ENCODE measurements around the gene RIPK3.
"Not testable (repeated sequence)": the region's sequence is repeated elsewhere in the genome, so short reads cannot be mapped to it uniquely, and the experiment has no call there.

Gene RIPK3

DNA sequence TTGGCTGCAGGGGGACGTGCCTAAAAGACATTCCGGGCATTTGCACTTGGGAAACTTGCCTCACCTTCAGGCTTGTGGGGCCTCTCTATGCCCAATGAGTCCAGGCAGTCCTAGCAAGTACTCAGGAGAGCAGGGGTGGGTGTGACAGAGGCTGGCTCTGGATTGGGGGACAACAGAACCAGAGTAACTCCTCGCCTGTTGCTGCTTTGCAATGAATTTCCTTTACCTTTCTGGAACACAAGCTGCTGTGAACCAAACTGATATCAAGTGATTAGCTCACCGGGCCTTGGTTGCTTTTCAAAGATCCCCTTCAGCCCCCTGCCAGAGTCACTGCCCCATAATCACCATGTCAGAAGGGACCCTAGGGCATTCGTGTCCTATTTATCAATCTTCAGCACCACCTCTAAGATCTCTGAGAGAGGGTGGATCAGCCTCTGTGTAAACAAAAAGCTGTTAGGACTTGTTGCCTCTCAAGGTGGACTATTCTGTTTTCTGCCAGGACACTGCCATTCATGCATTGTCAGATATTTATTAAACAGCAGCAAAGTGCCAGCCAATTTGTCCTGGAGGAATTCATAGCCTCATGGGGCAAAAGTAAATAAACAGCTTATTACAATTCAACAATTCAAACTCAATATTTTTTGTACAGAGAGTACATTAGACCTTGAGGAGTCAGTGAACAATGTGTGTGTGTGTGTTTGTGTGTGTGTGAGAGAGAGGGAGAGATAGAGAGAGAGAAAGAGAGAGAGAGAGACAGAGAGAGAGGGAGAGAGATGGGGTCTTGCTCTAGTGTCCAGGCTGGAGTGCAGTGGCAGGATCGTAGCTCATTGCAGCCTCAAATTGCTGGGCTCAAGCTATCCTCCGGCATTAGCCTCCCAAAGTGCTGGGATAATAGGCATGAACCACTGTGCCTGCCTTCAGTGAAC is 39.5 kb upstream of the RIPK3 start:
- no peaks in the 10 kb centered on the region for H3K36me3 ChIP-seq (ENCODE audit: control insufficient read depth, insufficient read depth, low read length)
- no peaks in the 10 kb centered on the region for H3K9me3 ChIP-seq (ENCODE audit: control insufficient read depth, insufficient read depth, low read length)
- H3K27me3 ChIP-seq (ENCODE audit: control insufficient read depth, insufficient read depth, low read length), result no peaks in the 10 kb centered on the region
- H3K4me1 ChIP-seq (ENCODE audit: control insufficient read depth, insufficient read depth, low read length), result peaks cover 14% of the 10 kb centered on the region
- no peak overlapping the region for H3K9ac ChIP-seq (ENCODE audit: low read depth, low read length)
- no peak overlapping the region for H3K4me3 ChIP-seq (ENCODE audit: low read depth, low read length)

DNA sequence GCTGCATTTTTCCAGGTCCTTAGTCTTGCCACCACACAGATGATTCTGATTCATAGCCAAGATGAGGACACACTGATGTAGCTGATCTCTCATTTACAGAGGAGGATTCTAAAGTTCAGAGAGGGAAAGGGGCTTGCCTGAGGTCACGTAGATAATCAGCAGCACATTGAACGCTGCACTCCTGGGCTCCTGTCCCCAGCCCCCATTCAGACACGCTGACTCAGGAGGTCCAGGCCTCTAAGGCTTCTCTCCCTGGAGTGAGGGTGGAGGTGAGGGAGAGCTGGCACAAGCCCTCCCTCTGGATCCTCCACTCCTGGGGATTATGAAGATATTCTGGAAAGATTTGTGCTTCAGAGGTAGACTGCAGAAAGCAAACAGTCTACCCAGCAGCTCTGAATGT is 38.5 kb upstream of the RIPK3 start:
- H3K9ac ChIP-seq (ENCODE audit: low read depth, low read length), result no peak overlapping the region
- H3K9me3 ChIP-seq (ENCODE audit: control insufficient read depth, insufficient read depth, low read length), result no peaks in the 10 kb centered on the region
- peaks cover 14% of the 10 kb centered on the region for H3K4me1 ChIP-seq (ENCODE audit: control insufficient read depth, insufficient read depth, low read length)
- no peak overlapping the region for H3K4me3 ChIP-seq (ENCODE audit: low read depth, low read length)
- H3K36me3 ChIP-seq (ENCODE audit: control insufficient read depth, insufficient read depth, low read length), result peaks cover 6% of the 10 kb centered on the region
- H3K27me3 ChIP-seq (ENCODE audit: control insufficient read depth, insufficient read depth, low read length), result no peaks in the 10 kb centered on the region

GRCh38 chr14:24377657-24378056 is 37.9 kb upstream of the RIPK3 start:
- Histone ChIP-seq H3K9me3 (ENCODE audit: control insufficient read depth, insufficient read depth, low read length) (no peaks in the 10 kb centered on the region), H3K36me3 (ENCODE audit: control insufficient read depth, insufficient read depth, low read length) (peaks cover 11% of the 10 kb centered on the region), H3K9ac (ENCODE audit: low read depth, low read length) (no peak overlapping the region), H3K27me3 (ENCODE audit: control insufficient read depth, insufficient read depth, low read length) (no peaks in the 10 kb centered on the region), H3K4me3 (ENCODE audit: low read depth, low read length) (peak overlapping the region; percentile 18), H3K4me1 (ENCODE audit: control insufficient read depth, insufficient read depth, low read length) (peaks cover 14% of the 10 kb centered on the region)

DNA sequence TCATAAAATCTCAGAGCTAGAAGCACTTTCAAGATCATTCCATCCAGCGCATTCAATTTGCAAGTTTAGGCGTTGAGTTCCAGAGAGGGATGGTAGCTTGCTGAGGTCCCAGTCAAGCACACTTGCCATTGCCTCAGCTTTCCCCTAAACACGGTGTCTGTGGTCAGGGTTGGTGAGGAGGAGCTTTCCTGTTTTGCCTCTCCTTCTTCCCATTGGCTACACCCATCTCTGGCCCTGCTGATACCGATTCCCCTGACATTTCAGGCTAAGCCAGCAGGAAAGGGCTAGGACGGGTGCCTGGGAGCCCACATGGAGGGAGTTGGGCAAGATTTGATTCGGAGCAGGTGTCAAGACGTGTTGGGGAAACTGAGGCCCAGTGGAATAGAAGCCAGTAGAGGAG is 37.3 kb upstream of the RIPK3 start:
- peak overlapping the region; percentile 45 for H3K4me3 ChIP-seq (ENCODE audit: low read depth, low read length)
- no peaks in the 10 kb centered on the region for H3K9me3 ChIP-seq (ENCODE audit: control insufficient read depth, insufficient read depth, low read length)
- peaks cover 14% of the 10 kb centered on the region for H3K36me3 ChIP-seq (ENCODE audit: control insufficient read depth, insufficient read depth, low read length)
- H3K4me1 ChIP-seq (ENCODE audit: control insufficient read depth, insufficient read depth, low read length), result peaks cover 14% of the 10 kb centered on the region
- no peak overlapping the region for H3K9ac ChIP-seq (ENCODE audit: low read depth, low read length)
- no peaks in the 10 kb centered on the region for H3K27me3 ChIP-seq (ENCODE audit: control insufficient read depth, insufficient read depth, low read length)

DNA sequence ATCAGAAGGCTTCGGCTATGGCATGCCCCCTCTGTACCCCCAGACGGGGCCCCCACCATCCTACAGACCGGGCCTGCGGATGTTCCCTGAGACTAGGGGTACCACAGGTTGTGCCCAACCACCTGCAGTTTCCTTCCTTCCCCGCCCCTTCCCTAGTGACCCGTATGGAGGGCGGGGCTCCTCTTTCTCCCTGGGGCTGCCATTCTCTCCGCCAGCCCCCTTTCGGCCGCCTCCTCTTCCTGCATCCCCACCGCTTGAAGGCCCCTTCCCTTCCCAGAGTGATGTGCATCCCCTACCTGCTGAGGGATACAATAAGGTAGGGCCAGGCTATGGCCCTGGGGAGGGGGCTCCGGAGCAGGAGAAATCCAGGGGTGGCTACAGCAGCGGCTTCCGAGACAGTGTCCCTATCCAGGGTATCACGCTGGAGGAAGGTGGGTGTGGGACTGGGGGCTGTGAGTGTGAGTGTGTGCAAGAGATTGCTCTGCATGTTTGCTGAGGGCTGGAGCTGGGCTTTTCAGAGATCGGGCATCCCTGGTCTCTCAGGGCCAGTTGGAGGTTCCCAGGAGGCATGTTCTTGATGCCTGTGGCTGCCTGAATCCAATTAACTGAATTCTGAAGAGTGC is 36.8 kb upstream of the RIPK3 start:
- H3K4me3 ChIP-seq (ENCODE audit: low read depth, low read length), result peak overlapping the region; percentile 45
- no peaks in the 10 kb centered on the region for H3K27me3 ChIP-seq (ENCODE audit: control insufficient read depth, insufficient read depth, low read length)
- H3K36me3 ChIP-seq (ENCODE audit: control insufficient read depth, insufficient read depth, low read length), result peaks cover 14% of the 10 kb centered on the region
- no peak overlapping the region for H3K9ac ChIP-seq (ENCODE audit: low read depth, low read length)
- no peaks in the 10 kb centered on the region for H3K9me3 ChIP-seq (ENCODE audit: control insufficient read depth, insufficient read depth, low read length)
- peaks cover 14% of the 10 kb centered on the region for H3K4me1 ChIP-seq (ENCODE audit: control insufficient read depth, insufficient read depth, low read length)

DNA sequence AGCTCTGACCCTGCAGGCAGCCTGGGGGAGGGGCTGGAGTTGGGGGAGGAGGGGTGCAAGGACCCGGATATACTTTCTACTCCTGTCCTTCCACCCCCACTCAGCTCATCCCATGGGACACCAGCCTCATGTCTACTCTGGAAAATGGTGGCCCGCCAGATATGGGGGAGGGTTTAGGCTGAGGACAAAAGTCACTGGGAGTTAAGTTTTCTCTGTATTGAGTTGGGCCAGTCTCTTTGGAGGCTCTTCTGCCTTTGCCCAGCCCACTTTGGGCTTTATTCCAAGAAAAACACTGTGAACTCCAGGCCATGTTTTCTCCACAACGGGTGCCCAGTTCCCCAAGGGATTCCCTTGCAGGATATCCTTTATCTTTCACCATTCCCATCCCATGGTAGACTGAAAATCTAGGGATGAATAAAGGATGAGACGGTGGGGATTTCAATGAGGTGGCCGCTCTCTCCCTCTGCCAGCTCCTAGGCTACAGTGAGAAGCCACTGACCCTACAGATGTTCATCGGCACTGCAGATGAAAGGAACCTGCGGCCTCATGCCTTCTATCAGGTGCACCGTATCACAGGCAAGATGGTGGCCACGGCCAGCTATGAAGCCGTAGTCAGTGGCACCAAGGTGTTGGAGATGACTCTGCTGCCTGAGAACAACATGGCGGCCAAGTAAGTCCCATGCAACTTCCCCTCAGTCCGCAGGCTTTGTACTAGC is 33.1 kb upstream of the RIPK3 start:
- Histone ChIP-seq H3K4me3 (ENCODE audit: low read depth, low read length) (no peak overlapping the region), H3K27me3 (ENCODE audit: control insufficient read depth, insufficient read depth, low read length) (no peaks in the 10 kb centered on the region), H3K4me1 (ENCODE audit: control insufficient read depth, insufficient read depth, low read length) (peaks cover 10% of the 10 kb centered on the region), H3K9ac (ENCODE audit: low read depth, low read length) (no peak overlapping the region), H3K9me3 (ENCODE audit: control insufficient read depth, insufficient read depth, low read length) (no peaks in the 10 kb centered on the region), H3K36me3 (ENCODE audit: control insufficient read depth, insufficient read depth, low read length) (peaks cover 14% of the 10 kb centered on the region)

DNA sequence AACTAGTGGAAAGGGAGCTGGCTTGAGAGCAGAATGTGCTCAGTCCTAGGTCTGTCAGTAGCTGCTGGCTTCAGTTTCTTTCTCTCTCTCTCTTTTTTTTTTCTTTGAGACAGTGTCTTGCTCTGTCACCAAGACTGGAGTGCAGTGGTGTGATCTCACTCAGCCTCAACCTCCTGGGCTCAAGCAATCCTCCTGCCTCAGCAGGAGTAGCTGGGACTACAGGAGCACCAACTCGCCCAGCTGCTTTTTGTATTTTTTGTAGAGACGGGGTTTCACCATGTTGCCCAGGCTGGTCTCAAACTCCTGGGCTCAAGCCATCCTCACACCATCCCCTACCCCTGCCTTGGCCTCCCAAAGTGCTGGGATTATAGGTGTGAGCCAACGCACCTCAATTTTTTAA is 31.8 kb upstream of the RIPK3 start:
- not testable (repeated sequence) for H3K9ac ChIP-seq (ENCODE audit: low read depth, low read length); H3K27me3 ChIP-seq (ENCODE audit: control insufficient read depth, insufficient read depth, low read length); H3K4me1 ChIP-seq (ENCODE audit: control insufficient read depth, insufficient read depth, low read length); H3K9me3 ChIP-seq (ENCODE audit: control insufficient read depth, insufficient read depth, low read length); H3K4me3 ChIP-seq (ENCODE audit: low read depth, low read length)
- peaks cover 14% of the 10 kb centered on the region for H3K36me3 ChIP-seq (ENCODE audit: control insufficient read depth, insufficient read depth, low read length)

DNA sequence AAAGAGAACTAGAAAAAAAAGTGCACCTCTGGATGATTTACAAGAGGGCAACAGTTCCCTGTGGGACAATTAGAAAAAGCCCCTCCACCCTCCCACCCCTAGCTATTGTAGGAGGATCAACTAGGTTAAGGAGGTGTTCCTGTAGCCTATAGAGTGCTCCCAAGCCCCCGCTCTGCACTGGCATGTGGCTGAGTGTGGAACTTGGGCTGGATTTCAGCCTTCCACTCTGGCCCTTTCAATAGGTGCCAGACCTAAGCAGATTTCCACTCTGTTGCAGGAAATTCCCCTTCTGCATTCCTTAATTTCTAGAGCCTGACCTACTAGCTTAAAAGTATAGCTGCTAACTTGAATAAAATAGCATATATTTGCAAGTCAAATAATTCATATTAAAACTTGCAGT is 31.0 kb upstream of the RIPK3 start:
- H3K9me3 ChIP-seq (ENCODE audit: control insufficient read depth, insufficient read depth, low read length), result no peaks in the 10 kb centered on the region
- H3K4me1 ChIP-seq (ENCODE audit: control insufficient read depth, insufficient read depth, low read length), result peaks cover 3% of the 10 kb centered on the region
- no peak overlapping the region for H3K4me3 ChIP-seq (ENCODE audit: low read depth, low read length)
- H3K27me3 ChIP-seq (ENCODE audit: control insufficient read depth, insufficient read depth, low read length), result no peaks in the 10 kb centered on the region
- H3K36me3 ChIP-seq (ENCODE audit: control insufficient read depth, insufficient read depth, low read length), result peaks cover 14% of the 10 kb centered on the region
- H3K9ac ChIP-seq (ENCODE audit: low read depth, low read length), result no peak overlapping the region

- no peaks in the 10 kb centered on the region for H3K27me3 ChIP-seq (ENCODE audit: control insufficient read depth, insufficient read depth, low read length)
- no peak overlapping the region for H3K4me3 ChIP-seq (ENCODE audit: low read depth, low read length)
- H3K4me1 ChIP-seq (ENCODE audit: control insufficient read depth, insufficient read depth, low read length), result peaks cover 5% of the 10 kb centered on the region
- H3K36me3 ChIP-seq (ENCODE audit: control insufficient read depth, insufficient read depth, low read length), result peaks cover 14% of the 10 kb centered on the region
- H3K9ac ChIP-seq (ENCODE audit: low read depth, low read length), result no peak overlapping the region
- no peaks in the 10 kb centered on the region for H3K9me3 ChIP-seq (ENCODE audit: control insufficient read depth, insufficient read depth, low read length)
Observed at GRCh38 chr14:24369907-24370687, 30.3 kb upstream of the RIPK3 start.

- peaks cover 5% of the 10 kb centered on the region for H3K4me1 ChIP-seq (ENCODE audit: control insufficient read depth, insufficient read depth, low read length)
- H3K27me3 ChIP-seq (ENCODE audit: control insufficient read depth, insufficient read depth, low read length), result no peaks in the 10 kb centered on the region
- H3K9ac ChIP-seq (ENCODE audit: low read depth, low read length), result no peak overlapping the region
- H3K4me3 ChIP-seq (ENCODE audit: low read depth, low read length), result peak overlapping the region; percentile 74
- H3K9me3 ChIP-seq (ENCODE audit: control insufficient read depth, insufficient read depth, low read length), result no peaks in the 10 kb centered on the region
- peaks cover 14% of the 10 kb centered on the region for H3K36me3 ChIP-seq (ENCODE audit: control insufficient read depth, insufficient read depth, low read length)
Observed at GRCh38 chr14:24369463-24369862, 29.7 kb upstream of the RIPK3 start.

DNA sequence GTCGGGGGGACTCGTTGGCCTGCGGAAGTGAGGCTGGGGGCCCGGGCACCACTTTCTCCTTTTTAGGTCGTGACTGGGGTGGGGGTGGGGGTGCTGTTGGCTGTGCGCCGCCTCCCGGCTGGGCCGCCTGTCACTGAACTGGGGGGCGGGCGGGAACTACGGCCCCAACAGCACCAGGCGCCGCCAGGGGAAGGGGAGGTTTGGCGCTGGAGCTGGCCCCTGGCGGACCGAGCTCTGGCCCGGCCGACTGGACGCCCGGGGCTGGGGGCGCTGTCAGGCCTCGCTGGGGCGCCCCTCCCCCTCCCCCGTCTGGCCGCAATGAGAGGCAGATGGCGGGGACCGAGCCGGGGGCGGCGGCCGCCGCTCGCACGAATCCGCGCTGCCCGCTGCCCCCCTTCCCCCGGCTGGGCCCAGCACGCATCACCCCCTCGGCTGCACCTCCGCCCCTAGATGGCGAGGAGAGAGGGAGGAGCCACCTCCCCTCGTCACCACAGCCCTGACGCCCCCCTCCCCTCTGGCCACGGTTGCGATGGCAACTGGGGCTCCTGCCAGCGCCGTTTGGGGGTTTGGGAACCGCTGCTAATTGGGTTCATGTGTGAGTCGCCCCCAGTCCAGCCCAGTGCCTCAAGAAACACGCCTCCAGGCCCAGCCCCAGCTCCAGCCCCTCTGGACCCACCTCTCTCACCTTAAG is 28.9 kb upstream of the RIPK3 start:
- peaks cover 5% of the 10 kb centered on the region for H3K4me1 ChIP-seq (ENCODE audit: control insufficient read depth, insufficient read depth, low read length)
- H3K27me3 ChIP-seq (ENCODE audit: control insufficient read depth, insufficient read depth, low read length), result no peaks in the 10 kb centered on the region
- H3K4me3 ChIP-seq (ENCODE audit: low read depth, low read length), result peak overlapping the region; percentile 74
- peaks cover 12% of the 10 kb centered on the region for H3K36me3 ChIP-seq (ENCODE audit: control insufficient read depth, insufficient read depth, low read length)
- no peak overlapping the region for H3K9ac ChIP-seq (ENCODE audit: low read depth, low read length)
- H3K9me3 ChIP-seq (ENCODE audit: control insufficient read depth, insufficient read depth, low read length), result no peaks in the 10 kb centered on the region

Measured in iPS-15b (cell line).